ENCODE data around the gene ELAVL1.

DNA sequence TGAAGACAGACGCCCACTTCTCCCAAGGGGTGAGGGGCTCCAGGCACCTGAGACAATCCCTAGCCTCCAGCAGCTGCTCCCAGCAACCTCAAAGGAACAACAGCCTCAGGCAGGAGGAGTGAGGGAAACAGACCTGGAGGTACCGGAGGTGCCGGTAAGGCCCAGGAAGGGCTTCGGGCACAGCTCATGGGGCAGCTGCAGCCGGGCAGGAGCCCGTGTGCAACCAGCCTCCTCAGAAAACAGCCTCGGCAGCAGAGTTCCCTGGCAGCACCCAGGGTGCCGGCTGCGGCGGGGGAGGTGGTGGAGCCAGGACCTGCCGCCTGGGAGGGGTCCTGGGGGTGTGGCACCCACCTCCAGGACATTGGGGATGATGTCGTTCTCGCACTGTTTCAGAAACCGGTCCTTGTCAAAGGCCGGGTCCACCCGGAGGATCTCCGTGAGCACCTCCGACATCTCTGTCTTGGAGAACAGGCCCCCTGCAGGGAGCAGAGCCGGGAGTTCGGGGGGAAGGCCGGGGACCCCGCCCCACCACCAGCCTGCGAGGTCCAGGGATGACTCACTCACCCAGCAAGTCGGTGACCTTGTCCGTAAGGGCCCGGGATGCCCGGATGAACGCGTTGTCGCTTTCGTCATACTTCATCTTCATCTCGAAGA lies 73.0 kb downstream of the ELAVL1 start:
- TF ChIP-seq, protein P1, sequence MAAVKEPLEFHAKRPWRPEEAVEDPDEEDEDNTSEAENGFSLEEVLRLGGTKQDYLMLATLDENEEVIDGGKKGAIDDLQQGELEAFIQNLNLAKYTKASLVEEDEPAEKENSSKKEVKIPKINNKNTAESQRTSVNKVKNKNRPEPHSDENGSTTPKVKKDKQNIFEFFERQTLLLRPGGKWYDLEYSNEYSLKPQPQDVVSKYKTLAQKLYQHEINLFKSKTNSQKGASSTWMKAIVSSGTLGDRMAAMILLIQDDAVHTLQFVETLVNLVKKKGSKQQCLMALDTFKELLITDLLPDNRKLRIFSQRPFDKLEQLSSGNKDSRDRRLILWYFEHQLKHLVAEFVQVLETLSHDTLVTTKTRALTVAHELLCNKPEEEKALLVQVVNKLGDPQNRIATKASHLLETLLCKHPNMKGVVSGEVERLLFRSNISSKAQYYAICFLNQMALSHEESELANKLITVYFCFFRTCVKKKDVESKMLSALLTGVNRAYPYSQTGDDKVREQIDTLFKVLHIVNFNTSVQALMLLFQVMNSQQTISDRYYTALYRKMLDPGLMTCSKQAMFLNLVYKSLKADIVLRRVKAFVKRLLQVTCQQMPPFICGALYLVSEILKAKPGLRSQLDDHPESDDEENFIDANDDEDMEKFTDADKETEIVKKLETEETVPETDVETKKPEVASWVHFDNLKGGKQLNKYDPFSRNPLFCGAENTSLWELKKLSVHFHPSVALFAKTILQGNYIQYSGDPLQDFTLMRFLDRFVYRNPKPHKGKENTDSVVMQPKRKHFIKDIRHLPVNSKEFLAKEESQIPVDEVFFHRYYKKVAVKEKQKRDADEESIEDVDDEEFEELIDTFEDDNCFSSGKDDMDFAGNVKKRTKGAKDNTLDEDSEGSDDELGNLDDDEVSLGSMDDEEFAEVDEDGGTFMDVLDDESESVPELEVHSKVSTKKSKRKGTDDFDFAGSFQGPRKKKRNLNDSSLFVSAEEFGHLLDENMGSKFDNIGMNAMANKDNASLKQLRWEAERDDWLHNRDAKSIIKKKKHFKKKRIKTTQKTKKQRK (IDR thresholded peaks at IDR 0.05; ENCODE audit: low read length), result no peak
- TF ChIP-seq, protein P2, sequence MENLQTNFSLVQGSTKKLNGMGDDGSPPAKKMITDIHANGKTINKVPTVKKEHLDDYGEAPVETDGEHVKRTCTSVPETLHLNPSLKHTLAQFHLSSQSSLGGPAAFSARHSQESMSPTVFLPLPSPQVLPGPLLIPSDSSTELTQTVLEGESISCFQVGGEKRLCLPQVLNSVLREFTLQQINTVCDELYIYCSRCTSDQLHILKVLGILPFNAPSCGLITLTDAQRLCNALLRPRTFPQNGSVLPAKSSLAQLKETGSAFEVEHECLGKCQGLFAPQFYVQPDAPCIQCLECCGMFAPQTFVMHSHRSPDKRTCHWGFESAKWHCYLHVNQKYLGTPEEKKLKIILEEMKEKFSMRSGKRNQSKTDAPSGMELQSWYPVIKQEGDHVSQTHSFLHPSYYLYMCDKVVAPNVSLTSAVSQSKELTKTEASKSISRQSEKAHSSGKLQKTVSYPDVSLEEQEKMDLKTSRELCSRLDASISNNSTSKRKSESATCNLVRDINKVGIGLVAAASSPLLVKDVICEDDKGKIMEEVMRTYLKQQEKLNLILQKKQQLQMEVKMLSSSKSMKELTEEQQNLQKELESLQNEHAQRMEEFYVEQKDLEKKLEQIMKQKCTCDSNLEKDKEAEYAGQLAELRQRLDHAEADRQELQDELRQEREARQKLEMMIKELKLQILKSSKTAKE (CRISPR knock-in tag; IDR thresholded peaks at IDR 0.05; ENCODE audit: borderline replicate concordance), result no peak
- TF ChIP-seq ZBTB7A (CRISPR knock-in tag; IDR thresholded peaks at IDR 0.05), result no peak
- TF ChIP-seq TBL1XR1 (IDR thresholded peaks at IDR 0.05; ENCODE audit: borderline replicate concordance, low read length, partially characterized antibody), result no peak
- TF ChIP-seq, protein P3, sequence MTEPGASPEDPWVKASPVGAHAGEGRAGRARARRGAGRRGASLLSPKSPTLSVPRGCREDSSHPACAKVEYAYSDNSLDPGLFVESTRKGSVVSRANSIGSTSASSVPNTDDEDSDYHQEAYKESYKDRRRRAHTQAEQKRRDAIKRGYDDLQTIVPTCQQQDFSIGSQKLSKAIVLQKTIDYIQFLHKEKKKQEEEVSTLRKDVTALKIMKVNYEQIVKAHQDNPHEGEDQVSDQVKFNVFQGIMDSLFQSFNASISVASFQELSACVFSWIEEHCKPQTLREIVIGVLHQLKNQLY (CRISPR knock-in tag; IDR thresholded peaks at IDR 0.05), result no peak
- no peak for TF ChIP-seq ZSCAN20 (CRISPR knock-in tag; IDR thresholded peaks at IDR 0.05; ENCODE audit: borderline replicate concordance)
- no peak for TF ChIP-seq ZNF660 (CRISPR knock-in tag; IDR thresholded peaks at IDR 0.05; ENCODE audit: borderline replicate concordance, low read depth)
- TF ChIP-seq NFE2L2 (IDR thresholded peaks at IDR 0.05; ENCODE audit: low read length), result no peak
